ENCODE data around the gene ARPP19.

ARPP19 gene

GRCh38 chr15:52568601-52569585, at the start of gene ARPP19:
TSS of gene ARPP19 (minus strand) at chr15:52569030. CDS start at chr15:52568892, 138 bp downstream.
- TF ChIP-seq CTCF (IDR thresholded peaks at IDR 0.05; ENCODE audit: unreplicated experiment in 3 of 3), result no peak
- H3K9me3 Mint-ChIP-seq, result no peaks in the 10 kb centered on the region
- H3K27me3 Mint-ChIP-seq (ENCODE audit: low read depth), result peaks cover 3% of the 10 kb centered on the region
- peaks cover 14% of the 10 kb centered on the region for H3K4me1 Mint-ChIP-seq
- H3K27ac Mint-ChIP-seq, result peak within 1 kb of the TSS; percentile 95 to 99 (median 98)
- no peaks in the 10 kb centered on the region for H3K36me3 Mint-ChIP-seq (ENCODE audit: low read depth)
- H3K4me3 Mint-ChIP-seq, result peak within 1 kb of the TSS; percentile 90 to 99 (median 99)

- Mint-ChIP-seq H3K27me3 (ENCODE audit: low read depth) (no peaks in the 10 kb centered on the region), H3K36me3 (ENCODE audit: low read depth) (peaks cover 31% of the 10 kb centered on the region), H3K4me3 (no peak overlapping the region), H3K4me1 (peaks cover 10% of the 10 kb centered on the region), H3K27ac (peak overlapping the region in 1 of 3 experiments; percentile 22), H3K9me3 (no peaks in the 10 kb centered on the region)
- no peak for TF ChIP-seq CTCF (IDR thresholded peaks at IDR 0.05; ENCODE audit: unreplicated experiment in 3 of 3)
Observed at GRCh38 chr15:52617026-52617425, 48.2 kb upstream of the ARPP19 start.

- Mint-ChIP-seq H3K27me3 (ENCODE audit: low read depth) (no peaks in the 10 kb centered on the region), H3K9me3 (no peaks in the 10 kb centered on the region), H3K4me1 (peaks cover 8% of the 10 kb centered on the region), H3K4me3 (no peak overlapping the region), H3K27ac (no peak overlapping the region), H3K36me3 (ENCODE audit: low read depth) (peaks cover 32% of the 10 kb centered on the region)
- no peak for TF ChIP-seq CTCF (IDR thresholded peaks at IDR 0.05; ENCODE audit: unreplicated experiment in 3 of 3)
Observed at GRCh38 chr15:52615302-52615701, 46.5 kb upstream of the ARPP19 start.

- H3K4me3 Mint-ChIP-seq, result no peak overlapping the region
- H3K4me1 Mint-ChIP-seq, result no peaks in the 10 kb centered on the region
- no peaks in the 10 kb centered on the region for H3K9me3 Mint-ChIP-seq
- no peaks in the 10 kb centered on the region for H3K27me3 Mint-ChIP-seq (ENCODE audit: low read depth)
- TF ChIP-seq CTCF (IDR thresholded peaks at IDR 0.05; ENCODE audit: unreplicated experiment in 3 of 3), result no peak
- H3K36me3 Mint-ChIP-seq (ENCODE audit: low read depth), result peaks cover 45% of the 10 kb centered on the region
- H3K27ac Mint-ChIP-seq, result no peak overlapping the region
Observed at GRCh38 chr15:52609593-52609992, 40.8 kb upstream of the ARPP19 start.

GRCh38 chr15:52584414-52584813, 15.6 kb upstream of the ARPP19 start:
- Mint-ChIP-seq H3K27me3 (ENCODE audit: low read depth) (no peaks in the 10 kb centered on the region), H3K4me1 (no peaks in the 10 kb centered on the region), H3K4me3 (no peak overlapping the region), H3K27ac (no peak overlapping the region), H3K9me3 (no peaks in the 10 kb centered on the region), H3K36me3 (ENCODE audit: low read depth) (peaks cover 30% of the 10 kb centered on the region)
- TF ChIP-seq CTCF (IDR thresholded peaks at IDR 0.05; ENCODE audit: unreplicated experiment in 3 of 3), result no peak

Measured in nephron (organoid).